ENCODE data around the gene NSMF.
"Not testable (repeated sequence)": the region's sequence is repeated elsewhere in the genome, so short reads cannot be mapped to it uniquely, and the experiment has no call there.

The NSMF gene

GRCh38 chr9:137410891-137411249 lies 48.3 kb downstream of the NSMF start:
- Histone ChIP-seq H3K27ac (ENCODE audit: extremely low read depth, low read depth, low read length) (no peak overlapping the region), H3K4me1 (ENCODE audit: control insufficient read depth, insufficient read depth, low read length) (peaks cover 4% of the 10 kb centered on the region; the same call in 1 of the 2 replicates), H3K36me3 (ENCODE audit: control insufficient read depth in 2 of 2, insufficient read depth in 1 of 2, low read length in 2 of 2) (no peaks in the 10 kb centered on the region), H3K4me3 (ENCODE audit: low read depth, low read length) (no peak overlapping the region), H3K9me3 (ENCODE audit: control insufficient read depth, insufficient read depth, low read depth, low read length) (no peaks in the 10 kb centered on the region)
- ChIA-PET POLR2A (interaction anchor here (2.7 kb wide), 1 partner anchor 12 kb away, joined by 27 read pairs; the partner anchor contains the start of genes EXD3 and NOXA1), CTCF (interaction anchor here (1.2 to 2.3 kb wide), 2 partner anchors 13 to 172 kb away, joined by 4 to 19 read pairs; partner anchors contain the start of genes EXD3 and NOXA1)
- TF ChIP-seq ZSCAN4 (tag by site-specific recombination; IDR thresholded peaks at IDR 0.05) (no peak), ZNF350 (tag by site-specific recombination; IDR thresholded peaks at IDR 0.05) (no peak), ZIC2 (tag by site-specific recombination; IDR thresholded peaks at IDR 0.05) (peak; percentile 57; the same call in 1 of the 2 replicates)

- not testable (repeated sequence) for H3K27ac ChIP-seq (ENCODE audit: extremely low read depth, low read depth, low read length); H3K36me3 ChIP-seq (ENCODE audit: control insufficient read depth in 2 of 2, insufficient read depth in 1 of 2, low read length in 2 of 2); H3K4me1 ChIP-seq (ENCODE audit: control insufficient read depth, insufficient read depth, low read length); H3K9me3 ChIP-seq (ENCODE audit: control insufficient read depth, insufficient read depth, low read depth, low read length); H3K4me3 ChIP-seq (ENCODE audit: low read depth, low read length)
- ChIA-PET POLR2A (interaction anchor here (0.9 to 2.7 kb wide), 2 partner anchors 12 to 49 kb away, joined by 4 to 27 read pairs; partner anchors contain the start of genes EXD3 and NOXA1), CTCF (interaction anchor here (0.7 to 1.8 kb wide), 5 partner anchors 12 to 171 kb away, joined by 3 to 9 read pairs (median 4); partner anchors contain the start of genes EXD3, NOXA1 and NRARP)
- TF ChIP-seq GLIS2 (tag by site-specific recombination; IDR thresholded peaks at IDR 0.05): peak; percentile 70
- peak; percentile 86 for TF ChIP-seq ZFHX2 (tag by site-specific recombination; conservative IDR thresholded peaks at IDR 0.05)
- TF ChIP-seq EGR2 (tag by site-specific recombination; IDR thresholded peaks at IDR 0.05; ENCODE audit: low read depth): peak; percentile 88
- peak; percentile 100 for TF ChIP-seq GLIS1 (tag by site-specific recombination; IDR thresholded peaks at IDR 0.05)
- TF ChIP-seq ZNF362 (tag by site-specific recombination; IDR thresholded peaks at IDR 0.05): 0 out of 2 replicates have a peak, but pooled peaks have one; percentile 23
- TF ChIP-seq ZIC2 (tag by site-specific recombination; IDR thresholded peaks at IDR 0.05): peak; percentile 99
These were observed 48.8 kb downstream of the NSMF start for GRCh38 chr9:137410236-137410890.

- Histone ChIP-seq H3K4me1 (ENCODE audit: control insufficient read depth, insufficient read depth, low read length) (peaks cover 4% of the 10 kb centered on the region; the same call in 1 of the 2 replicates), H3K4me3 (ENCODE audit: low read depth, low read length) (no peak overlapping the region), H3K36me3 (ENCODE audit: control insufficient read depth in 2 of 2, insufficient read depth in 1 of 2, low read length in 2 of 2) (no peaks in the 10 kb centered on the region), H3K9me3 (ENCODE audit: control insufficient read depth, insufficient read depth, low read depth, low read length) (no peaks in the 10 kb centered on the region), H3K27ac (ENCODE audit: extremely low read depth, low read depth, low read length) (no peak overlapping the region)
- ChIA-PET CTCF (interaction anchor here (0.6 to 1.8 kb wide), 7 partner anchors 13 to 207 kb away, joined by 3 to 9 read pairs (median 3); partner anchors contain the start of genes EXD3, NOXA1 and NRARP), POLR2A (interaction anchor here (0.9 to 2.0 kb wide), 2 partner anchors 50 to 107 kb away, joined by 4 to 5 read pairs; partner anchors contain the start of gene NRARP)
- TF ChIP-seq ZNF239 (tag by site-specific recombination; IDR thresholded peaks at IDR 0.05): no peak
- TF ChIP-seq ZSCAN16 (tag by site-specific recombination; IDR thresholded peaks at IDR 0.05): no peak
- no peak for TF ChIP-seq ZNF2 (tag by site-specific recombination; IDR thresholded peaks at IDR 0.05)
- no peak for TF ChIP-seq ZNF621 (tag by site-specific recombination; IDR thresholded peaks at IDR 0.05)
- TF ChIP-seq ZNF423 (tag by site-specific recombination; IDR thresholded peaks at IDR 0.05): no peak
- no peak for TF ChIP-seq BCL6B (tag by site-specific recombination; IDR thresholded peaks at IDR 0.05)
- no peak for TF ChIP-seq ZNF366 (tag by site-specific recombination; conservative IDR thresholded peaks at IDR 0.05)
- no peak for TF ChIP-seq ZNF23 (tag by site-specific recombination; IDR thresholded peaks at IDR 0.05; ENCODE audit: borderline replicate concordance)
- no peak for TF ChIP-seq ZBTB26 (tag by site-specific recombination; optimal IDR thresholded peaks at IDR 0.05)
- no peak for TF ChIP-seq ZNF169 (tag by site-specific recombination; IDR thresholded peaks at IDR 0.05)
- TF ChIP-seq ZBTB49 (tag by site-specific recombination; IDR thresholded peaks at IDR 0.05; ENCODE audit: low read depth): no peak
- TF ChIP-seq ZBTB10 (tag by site-specific recombination; IDR thresholded peaks at IDR 0.05): no peak
These were observed 49.6 kb downstream of the NSMF start for GRCh38 chr9:137409515-137409914.

Measured in HEK293 (cell line).